ENCODE results near the gene COPA. TPM values are rescaled to one million over a fixed set of nuclear protein-coding genes. Genes with fewer than 3 reads are reported as not detected.

COPA gene
- total and polyA plus RNA-seq, 10 of the 15 experiments (the other 5 are each of a cell fraction or from before 2014, with no cell fraction given): 53.7 to 180 (median 123) TPM

- TF ChIP-seq REST (IDR thresholded peaks at IDR 0.05; ENCODE audit: low read depth, low read length) (0 out of 2 replicates have a peak, but pooled peaks have one; percentile 5), NRF1 (conservative IDR thresholded peaks at IDR 0.05; ENCODE audit: low read depth, low read length) (peak; percentile 96), MXI1 (IDR thresholded peaks at IDR 0.05; ENCODE audit: low read depth, low read length) (peak; percentile 28; the same call in 1 of the 2 replicates), WRNIP1 (IDR thresholded peaks at IDR 0.05; ENCODE audit: borderline replicate concordance, low read depth, low read length) (peak; percentile 91; the same call in 1 of the 2 replicates), JUNB (IDR thresholded peaks at IDR 0.05) (no peak), TAF1 (IDR thresholded peaks at IDR 0.05; ENCODE audit: borderline replicate concordance, low read depth, low read length) (peak; percentile 97), SMC3 (IDR thresholded peaks at IDR 0.05; ENCODE audit: borderline replicate concordance, low read length) (no peak), NFIC (IDR thresholded peaks at IDR 0.05; ENCODE audit: low read depth, low read length) (no peak), SKIL (IDR thresholded peaks at IDR 0.05; ENCODE audit: low read depth, poor library complexity, severe bottlenecking) (no peak)
These were observed 80.9 kb downstream of the COPA start, which contains the start of gene DCAF8 (continued) for GRCh38 chr1:160261893-160262794.

Data from GM12878 (cell line).